ENCODE results near the gene OSBPL10. TPM values are rescaled to one million over a fixed set of nuclear protein-coding genes. Genes with fewer than 3 reads are reported as not detected.

OSBPL10 gene
- total RNA-seq, 2 experiments from 2014 or later = 0.09 to 0.22 TPM

DNA sequence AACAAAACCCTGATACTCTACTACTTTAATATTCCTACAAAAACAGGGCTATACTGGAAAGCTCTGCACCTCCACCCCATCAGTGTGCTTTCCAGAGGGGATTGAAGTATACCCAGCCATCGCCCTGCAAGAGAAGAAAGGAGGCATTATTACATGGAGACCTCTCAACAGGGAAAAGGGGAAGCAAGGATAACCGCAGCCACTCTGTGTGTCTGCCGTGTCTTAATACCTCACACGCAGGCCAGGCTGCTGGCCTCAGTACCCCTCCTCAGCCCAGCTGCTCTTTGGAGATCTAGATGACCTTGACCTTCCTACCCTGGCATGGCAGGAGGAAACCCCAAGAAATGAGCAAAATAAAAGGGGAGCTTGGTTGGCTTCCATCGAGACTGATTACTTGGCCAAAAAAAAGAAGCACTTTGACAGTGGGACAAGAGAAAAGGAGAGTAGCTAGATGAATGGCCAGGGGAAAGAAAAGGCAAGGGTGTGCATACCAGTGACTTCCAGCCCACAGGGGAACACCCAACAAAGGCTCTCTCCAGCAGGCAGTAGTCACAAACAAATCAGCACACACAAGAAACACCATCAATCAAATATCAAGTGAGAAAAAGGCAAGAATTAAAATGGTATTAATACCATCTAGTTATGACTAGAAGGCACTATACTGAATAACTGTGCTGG is 318.9 kb downstream of the OSBPL10 start:
- DNase-seq = no peak
- no peak for ATAC-seq (ENCODE audit: low read depth)
- no peaks in the 10 kb centered on the region for H3K4me1 Mint-ChIP-seq
- peaks cover 4% of the 10 kb centered on the region for H3K27me3 Mint-ChIP-seq
- peaks cover 12% of the 10 kb centered on the region for H3K9me3 Mint-ChIP-seq
- POLR2A ChIA-PET = no interaction called here
- H3K4me3 Mint-ChIP-seq = no peak overlapping the region
- H3K27ac Mint-ChIP-seq = no peak overlapping the region
- peaks cover 3% of the 10 kb centered on the region for H3K36me3 Mint-ChIP-seq

DNA sequence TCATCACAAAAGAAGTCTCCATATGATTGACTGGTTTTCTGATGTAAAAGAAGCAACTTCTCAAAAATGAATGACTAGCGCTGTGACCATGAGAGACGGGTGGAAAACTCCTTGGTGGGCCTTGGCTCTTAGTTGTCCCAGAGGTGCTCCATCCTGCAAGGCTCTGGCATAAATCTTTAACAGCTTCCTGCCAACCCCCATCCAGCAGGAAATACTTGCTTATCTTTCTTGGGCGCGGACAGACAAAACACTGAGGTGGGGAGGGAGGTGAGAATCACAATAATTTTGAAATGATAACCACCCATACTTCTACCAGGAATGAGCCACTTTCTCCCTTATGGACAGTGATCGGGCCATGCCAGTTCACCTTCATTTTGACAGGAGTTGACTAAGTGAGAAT is 319.8 kb downstream of the OSBPL10 start:
- H3K36me3 Mint-ChIP-seq = peaks cover 3% of the 10 kb centered on the region
- peaks cover 15% of the 10 kb centered on the region for H3K9me3 Mint-ChIP-seq
- H3K4me1 Mint-ChIP-seq = no peaks in the 10 kb centered on the region
- H3K4me3 Mint-ChIP-seq = no peak overlapping the region
- H3K27ac Mint-ChIP-seq = no peak overlapping the region
- ATAC-seq (ENCODE audit: low read depth) (no peak), DNase-seq (no peak)
- peaks cover 4% of the 10 kb centered on the region for H3K27me3 Mint-ChIP-seq
- POLR2A ChIA-PET = no interaction called here

DNA sequence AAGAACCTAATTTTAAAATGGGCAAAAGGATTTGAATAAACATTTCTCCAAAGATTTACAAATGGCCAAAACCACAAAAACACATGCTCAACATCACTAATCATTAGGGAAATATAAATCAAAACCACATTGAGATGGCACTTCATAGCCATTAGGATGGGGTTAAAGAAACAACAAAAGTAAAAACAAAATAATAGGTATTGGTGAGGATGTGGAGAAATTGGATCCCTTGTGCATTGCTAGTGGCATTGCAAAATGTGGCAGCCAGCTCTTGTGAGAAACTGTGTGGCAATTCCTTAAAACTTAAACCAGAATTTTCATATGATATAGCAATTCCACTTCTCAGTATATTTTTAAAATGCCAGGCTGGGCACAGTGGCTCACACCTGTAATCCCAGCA is 321.8 kb downstream of the OSBPL10 start:
- no peak for DNase-seq
- no peak for ATAC-seq (ENCODE audit: low read depth)
- POLR2A ChIA-PET = no interaction called here
- Mint-ChIP-seq H3K4me3 (no peak overlapping the region), H3K27me3 (peaks cover 4% of the 10 kb centered on the region), H3K4me1 (no peaks in the 10 kb centered on the region), H3K9me3 (peaks cover 27% of the 10 kb centered on the region), H3K36me3 (peaks cover 9% of the 10 kb centered on the region), H3K27ac (no peak overlapping the region)

DNA sequence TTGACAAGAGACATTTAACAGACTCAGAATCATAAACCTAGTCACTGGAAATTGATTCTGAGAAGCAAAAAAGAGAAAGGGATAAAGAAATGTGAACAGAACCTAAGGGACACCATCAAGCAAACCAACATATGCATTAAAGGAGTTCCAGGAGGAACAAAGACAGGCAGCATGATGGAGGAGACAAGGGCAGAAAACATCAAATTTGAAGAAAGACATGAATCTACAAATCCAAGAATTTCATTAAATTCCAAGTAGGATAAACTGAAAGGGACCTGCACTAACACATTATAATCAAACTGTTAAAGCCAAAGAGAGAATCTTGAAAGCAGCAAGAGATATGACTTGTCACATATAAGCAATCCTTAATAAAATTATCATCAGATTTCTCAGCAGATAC is 326.1 kb downstream of the OSBPL10 start:
- Mint-ChIP-seq H3K4me3 (no peak overlapping the region), H3K9me3 (peaks cover 52% of the 10 kb centered on the region)
- POLR2A ChIA-PET = no interaction called here

DNA sequence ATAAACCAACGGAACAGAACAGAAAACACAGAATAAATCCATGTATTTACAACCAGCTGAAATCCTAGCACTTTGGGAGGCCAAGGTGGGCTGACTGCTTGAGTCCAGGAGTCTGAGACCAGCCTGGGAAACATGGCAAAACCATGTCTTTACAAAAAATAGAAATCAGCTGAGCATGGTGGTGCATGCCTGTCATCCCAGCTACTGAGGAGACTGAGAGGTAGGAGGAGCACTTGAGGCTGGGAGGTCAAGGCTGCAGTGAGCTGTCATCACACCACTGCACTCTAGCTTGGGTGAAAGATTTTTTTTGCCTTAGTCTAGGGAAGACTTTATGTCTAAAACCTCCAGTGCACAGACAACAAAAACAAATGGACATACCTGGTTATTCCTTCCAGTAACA is 327.6 kb downstream of the OSBPL10 start:
- no peak overlapping the region for H3K27ac Mint-ChIP-seq
- no peaks in the 10 kb centered on the region for H3K4me1 Mint-ChIP-seq
- H3K36me3 Mint-ChIP-seq = peaks cover 31% of the 10 kb centered on the region
- no peak for ATAC-seq (ENCODE audit: low read depth)
- no peaks in the 10 kb centered on the region for H3K27me3 Mint-ChIP-seq
- POLR2A ChIA-PET = no interaction called here
- no peak for DNase-seq
- H3K4me3 Mint-ChIP-seq = no peak overlapping the region
- H3K9me3 Mint-ChIP-seq = peaks cover 59% of the 10 kb centered on the region

More for the DNA sequence above, 326.1 kb downstream of the OSBPL10 start:
- Mint-ChIP-seq H3K4me1 (no peaks in the 10 kb centered on the region), H3K27ac (no peak overlapping the region), H3K36me3 (peaks cover 18% of the 10 kb centered on the region), H3K27me3 (peaks cover 2% of the 10 kb centered on the region)
- ATAC-seq (ENCODE audit: low read depth) = no peak
- DNase-seq = no peak

DNA sequence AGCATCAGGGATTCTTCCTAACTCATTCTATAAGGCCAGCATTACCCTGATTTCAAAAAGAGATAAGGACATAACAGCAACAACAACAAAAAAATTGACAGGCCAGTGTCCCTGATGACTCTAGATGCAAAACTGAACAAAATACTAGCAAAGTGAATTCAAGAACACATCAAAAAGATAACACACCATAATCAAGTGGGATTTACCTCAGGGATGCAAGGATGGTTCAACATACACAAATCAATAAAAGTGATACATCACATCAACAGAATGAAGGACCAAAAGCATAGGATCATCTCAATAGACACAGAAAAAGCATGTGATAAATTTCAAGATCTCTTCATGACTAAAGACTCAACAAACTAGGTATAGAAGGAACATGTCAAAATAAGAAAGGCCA is 328.8 kb downstream of the OSBPL10 start:
- ATAC-seq (ENCODE audit: low read depth) (no peak), DNase-seq (no peak)
- H3K27me3 Mint-ChIP-seq = no peaks in the 10 kb centered on the region
- H3K36me3 Mint-ChIP-seq = peaks cover 40% of the 10 kb centered on the region
- H3K4me3 Mint-ChIP-seq = no peak overlapping the region
- POLR2A ChIA-PET = no interaction called here
- H3K4me1 Mint-ChIP-seq = no peaks in the 10 kb centered on the region
- peaks cover 57% of the 10 kb centered on the region for H3K9me3 Mint-ChIP-seq
- no peak overlapping the region for H3K27ac Mint-ChIP-seq

DNA sequence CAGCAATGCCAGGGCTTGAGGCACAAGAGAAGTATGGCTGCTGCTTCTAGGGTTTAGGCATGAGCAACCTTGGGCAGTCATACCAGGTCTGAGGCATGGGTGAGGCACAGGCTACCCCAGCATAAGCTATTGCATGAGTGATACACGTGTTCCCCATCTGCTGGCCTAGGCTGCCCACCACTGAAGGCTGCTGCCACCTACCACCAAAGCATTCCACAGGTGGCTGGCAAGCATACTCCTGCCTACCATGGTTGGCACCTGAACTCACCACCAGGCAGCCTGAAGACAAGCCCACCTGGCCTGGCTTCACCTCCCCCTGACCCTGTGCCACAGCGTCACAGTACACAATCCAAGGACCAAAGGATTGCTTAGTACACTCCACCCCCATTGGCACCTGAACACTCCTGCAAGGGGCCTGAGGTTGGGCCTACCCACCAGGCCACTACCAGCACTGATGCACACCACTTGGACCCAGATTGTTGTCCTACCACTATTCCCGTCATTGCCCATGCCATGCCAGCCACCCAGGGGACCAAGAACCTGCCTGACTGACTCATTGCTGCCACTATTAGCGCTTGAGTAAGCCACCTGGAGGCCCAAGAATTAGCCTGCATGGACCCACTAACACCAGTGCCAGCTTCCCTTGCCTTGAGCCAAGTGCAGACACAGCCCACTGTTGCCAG is 332.6 kb downstream of the OSBPL10 start:
- Mint-ChIP-seq H3K27ac (no peak overlapping the region), H3K9me3 (peaks cover 38% of the 10 kb centered on the region), H3K27me3 (no peaks in the 10 kb centered on the region), H3K36me3 (peaks cover 64% of the 10 kb centered on the region), H3K4me3 (no peak overlapping the region), H3K4me1 (no peaks in the 10 kb centered on the region)
- ATAC-seq (ENCODE audit: low read depth) = no peak
- DNase-seq = no peak
- POLR2A ChIA-PET = no interaction called here

DNA sequence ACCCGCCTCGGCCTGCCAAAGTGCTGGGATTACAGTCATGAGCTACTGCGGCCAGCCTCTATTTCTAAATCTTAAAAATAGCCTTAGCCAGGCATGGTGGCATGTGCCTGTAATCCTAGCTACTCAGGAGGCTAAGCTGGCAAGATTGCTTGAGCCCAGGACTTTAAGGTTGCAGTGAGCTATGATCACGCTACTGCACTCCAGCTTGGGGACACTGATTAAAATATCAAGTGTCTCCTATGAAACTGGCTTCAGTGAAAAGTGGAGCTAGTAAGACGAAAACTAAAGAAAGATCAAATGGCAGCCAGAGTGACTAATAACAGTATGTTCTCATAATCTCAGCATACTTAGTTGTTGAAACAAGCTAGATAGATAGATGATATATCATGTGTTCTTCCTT is 335.8 kb downstream of the OSBPL10 start:
- Mint-ChIP-seq H3K4me1 (no peaks in the 10 kb centered on the region), H3K9me3 (peaks cover 22% of the 10 kb centered on the region), H3K36me3 (peaks cover 62% of the 10 kb centered on the region), H3K4me3 (no peak overlapping the region), H3K27me3 (no peaks in the 10 kb centered on the region), H3K27ac (no peak overlapping the region)
- DNase-seq (no peak), ATAC-seq (ENCODE audit: low read depth) (no peak)
- POLR2A ChIA-PET = no interaction called here

DNA sequence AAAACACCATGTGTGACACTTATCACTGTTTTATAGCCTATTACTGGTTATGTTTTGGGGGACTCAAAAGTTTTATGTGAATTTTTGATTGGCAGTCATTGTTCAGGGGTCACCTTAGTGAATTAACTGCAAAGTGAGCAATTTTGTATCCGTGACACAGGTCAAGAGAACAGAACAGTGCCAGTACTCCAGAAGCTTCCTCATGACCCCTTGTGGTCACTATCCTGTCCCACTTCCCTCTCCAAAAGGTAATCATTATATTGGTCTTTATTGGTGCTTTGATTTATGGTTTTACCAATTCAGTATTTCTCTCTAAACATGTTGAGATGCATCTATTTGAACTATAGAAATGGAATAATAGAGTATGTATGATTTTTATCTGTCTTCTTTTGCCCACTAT is 341.2 kb downstream of the OSBPL10 start:
- Mint-ChIP-seq H3K9me3 (peaks cover 4% of the 10 kb centered on the region), H3K27me3 (no peaks in the 10 kb centered on the region), H3K27ac (no peak overlapping the region), H3K36me3 (peaks cover 39% of the 10 kb centered on the region), H3K4me3 (no peak overlapping the region), H3K4me1 (peaks cover 23% of the 10 kb centered on the region)
- ATAC-seq (ENCODE audit: low read depth) (no peak), DNase-seq (no peak)
- POLR2A ChIA-PET = no interaction called here

DNA sequence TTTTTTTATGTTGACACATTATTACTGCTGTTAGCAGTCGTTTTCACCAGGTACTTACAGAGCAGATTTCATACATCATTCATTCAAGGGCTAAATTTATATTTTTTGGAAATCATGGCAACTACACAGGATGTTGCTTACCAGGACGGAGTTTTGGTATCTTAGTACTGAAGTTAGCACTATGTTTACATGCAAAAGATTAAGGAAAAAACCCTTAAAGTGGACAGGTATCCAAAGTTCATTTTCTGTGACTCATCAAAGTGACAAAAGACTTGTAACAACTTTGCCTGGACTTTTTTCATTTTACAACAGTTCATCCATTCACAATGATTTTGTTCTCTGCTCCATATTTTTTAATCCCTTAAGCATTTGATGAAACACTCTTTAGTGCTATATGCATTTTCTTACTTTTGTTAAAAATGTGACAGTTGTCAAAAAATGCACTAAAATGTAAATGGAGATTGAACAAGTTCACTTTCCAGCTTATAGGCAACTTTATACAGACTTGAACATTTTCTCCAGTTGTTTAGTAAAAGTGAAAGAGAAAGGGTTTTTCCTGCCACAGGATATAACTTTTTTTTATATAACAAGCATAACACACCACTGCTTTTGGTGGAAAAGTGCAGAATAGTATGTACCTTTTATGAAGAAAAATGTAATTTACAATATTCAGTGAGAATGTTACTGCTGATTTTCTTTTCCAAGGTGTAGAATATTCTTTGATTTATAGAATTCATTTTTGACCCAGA is 344.2 kb downstream of the OSBPL10 start:
- Mint-ChIP-seq H3K9me3 (peaks cover 1% of the 10 kb centered on the region), H3K27ac (peak overlapping the region; percentile 80), H3K36me3 (peaks cover 41% of the 10 kb centered on the region), H3K27me3 (no peaks in the 10 kb centered on the region), H3K4me1 (peaks cover 32% of the 10 kb centered on the region), H3K4me3 (peak overlapping the region; percentile 66)
- no peak for DNase-seq
- peak; percentile 50 for ATAC-seq (ENCODE audit: low read depth)
- POLR2A ChIA-PET = interaction anchor here (1.0 to 1.9 kb wide), 4 partner anchors 28 to 105 kb away, joined by 3 to 10 read pairs (median 4); partner anchors contain the start of gene STT3B

DNA sequence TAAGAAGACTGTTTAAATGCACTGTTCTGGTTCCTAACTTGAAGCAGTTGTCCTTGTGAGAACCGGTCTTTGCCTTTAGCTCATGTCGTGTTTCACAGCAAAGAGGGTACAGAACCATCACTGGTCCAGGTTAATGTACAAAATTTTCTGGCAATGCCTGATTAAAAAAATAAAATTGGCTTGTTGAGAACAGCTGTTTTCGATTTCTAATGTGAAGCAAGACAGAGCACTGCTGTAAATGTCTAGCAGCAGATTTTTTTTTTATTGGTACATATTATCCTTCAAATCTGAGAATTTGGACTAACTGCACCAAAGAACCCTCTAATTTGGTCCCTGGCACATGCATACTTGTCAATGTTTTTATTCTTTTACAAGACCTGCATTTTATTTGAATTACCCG is 345.0 kb downstream of the OSBPL10 start:
- no peaks in the 10 kb centered on the region for H3K9me3 Mint-ChIP-seq
- H3K27me3 Mint-ChIP-seq = no peaks in the 10 kb centered on the region
- POLR2A ChIA-PET = interaction anchor here (1.1 to 1.9 kb wide), 3 partner anchors 28 to 410 kb away, joined by 3 to 10 read pairs (median 4); partner anchors contain the start of gene STT3B
- peak overlapping the region; percentile 80 for H3K27ac Mint-ChIP-seq
- H3K4me1 Mint-ChIP-seq = peaks cover 32% of the 10 kb centered on the region
- DNase-seq (no peak), ATAC-seq (ENCODE audit: low read depth) (no peak)
- H3K4me3 Mint-ChIP-seq = peak overlapping the region; percentile 46
- peaks cover 44% of the 10 kb centered on the region for H3K36me3 Mint-ChIP-seq

DNA sequence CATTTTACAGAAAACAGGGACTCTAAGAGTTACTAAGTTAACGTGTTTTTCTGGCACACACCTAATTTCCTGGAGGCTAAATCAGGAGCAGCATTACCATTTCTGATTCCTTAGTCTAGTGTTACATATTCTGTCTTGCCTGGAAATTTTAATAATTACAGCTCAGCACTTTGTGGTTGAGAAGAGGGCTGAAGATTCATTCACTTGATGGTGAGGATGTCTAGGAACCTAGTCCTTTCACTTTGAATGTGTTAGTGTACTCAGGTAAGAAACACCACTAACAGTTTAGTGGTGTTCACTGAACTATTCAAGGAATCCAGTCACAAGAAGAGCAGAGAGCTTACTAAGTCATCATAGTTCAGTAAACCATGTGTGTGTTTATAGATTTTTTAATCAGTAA is 345.5 kb downstream of the OSBPL10 start:
- POLR2A ChIA-PET = interaction anchor here (1.1 to 1.9 kb wide), 3 partner anchors 27 to 409 kb away, joined by 3 to 10 read pairs (median 4); partner anchors contain the start of gene STT3B
- peak overlapping the region; percentile 80 for H3K27ac Mint-ChIP-seq
- peaks cover 49% of the 10 kb centered on the region for H3K36me3 Mint-ChIP-seq
- peak; percentile 76 for ATAC-seq (ENCODE audit: low read depth)
- peak overlapping the region; percentile 46 for H3K4me3 Mint-ChIP-seq
- peaks cover 32% of the 10 kb centered on the region for H3K4me1 Mint-ChIP-seq
- H3K9me3 Mint-ChIP-seq = no peaks in the 10 kb centered on the region
- DNase-seq = no peak
- H3K27me3 Mint-ChIP-seq = no peaks in the 10 kb centered on the region

DNA sequence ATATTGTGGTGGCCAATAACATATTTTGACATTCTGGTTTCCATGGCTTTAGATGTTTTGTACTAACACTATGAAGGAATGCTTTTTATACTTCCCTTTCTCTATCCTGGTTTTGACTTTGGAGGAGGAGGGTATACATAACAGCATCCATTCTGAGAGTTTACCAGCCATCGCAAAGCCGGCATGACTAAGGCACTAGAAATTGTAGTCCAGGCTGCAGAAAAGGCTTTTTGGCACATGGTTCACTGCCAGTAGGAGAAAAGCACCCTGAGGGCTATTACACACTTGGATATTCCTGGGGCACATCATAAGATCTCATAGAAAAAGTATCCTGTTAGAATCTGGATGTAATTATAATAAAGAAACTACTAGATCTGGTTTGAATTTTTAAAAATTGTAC is 346.6 kb downstream of the OSBPL10 start:
- Mint-ChIP-seq H3K27me3 (no peaks in the 10 kb centered on the region), H3K9me3 (no peaks in the 10 kb centered on the region), H3K4me1 (peaks cover 32% of the 10 kb centered on the region), H3K27ac (peak overlapping the region; percentile 38), H3K4me3 (no peak overlapping the region), H3K36me3 (peaks cover 54% of the 10 kb centered on the region)
- POLR2A ChIA-PET = interaction anchor here (1.9 kb wide), 1 partner anchor 101 kb away, joined by 10 read pairs; the partner anchor contains the start of gene STT3B
- no peak for ATAC-seq (ENCODE audit: low read depth)
- no peak for DNase-seq
